PC-9 (cell line): ENCODE results near the gene TBC1D22A. TPM values are rescaled to one million over a fixed set of nuclear protein-coding genes. Genes with fewer than 3 reads are reported as not detected.

Experiments used
- BruUV-seq: library from RNA; stranded (reverse); fragments of 400-500 nt; replicated peaks from 2 replicates; lab custom pipeline; 2021; lab: Mats Ljungman, UMichigan
- CTCF ChIA-PET: fragments of 300-600 bp; sonication (Branson Sonifier 250); formaldehyde crosslinking; loops from one replicate; lab custom pipeline; 2022; ENCODE audit warnings: antibody characterized with exemption; lab: Charles Lee
- POLR2A ChIA-PET: fragments of 300-600 bp; sonication (Branson Sonifier 250); formaldehyde crosslinking; loops from one replicate; lab custom pipeline; 2022; ENCODE audit warnings: antibody characterized with exemption; ENCODE audit not compliant: unreplicated experiment; lab: Charles Lee
- DNase-seq, 2 experiments: peaks; one replicate each; pipeline versions ENCODE4 v3.0.0 to v3.0.0-alpha.2; 2015 to 2022; ENCODE audit warnings: mixed read lengths in 1 of 2
- H2AFZ ChIP-seq: fragments of 200-600 bp; sonication (generic); 2 replicates; pipeline ENCODE4 v1.8.1; 2017; ENCODE audit warnings: antibody characterized with exemption
- H3F3A ChIP-seq: fragments of 200-600 bp; sonication (generic); 2 replicates; pipeline ENCODE4 v1.8.1; 2017; ENCODE audit warnings: antibody characterized with exemption, mild to moderate bottlenecking, low read depth; ENCODE audit not compliant: insufficient read depth
- H3K27ac ChIP-seq: fragments of 200-600 bp; sonication (generic); 2 replicates; pipeline ENCODE4 v1.6.1; 2016; ENCODE audit warnings: mixed run types
- H3K27me3 ChIP-seq: fragments of 200-600 bp; sonication (generic); 2 replicates; pipeline ENCODE4 v1.6.1; 2016; ENCODE audit warnings: low read depth, mixed run types; ENCODE audit not compliant: insufficient read depth
- H3K36me3 ChIP-seq: fragments of 200-600 bp; sonication (generic); 2 replicates; pipeline ENCODE4 v1.6.1; 2016; ENCODE audit warnings: low read depth, mixed run types
- H3K4me1 ChIP-seq: fragments of 200-600 bp; sonication (generic); replicated peaks from 2 replicates; pipeline ENCODE4 v1.6.1; 2016; ENCODE audit warnings: mixed run types; ENCODE audit not compliant: insufficient read depth
- H3K4me2 ChIP-seq: fragments of 200-600 bp; sonication (generic); 2 replicates; pipeline ENCODE4 v1.6.1; 2017; ENCODE audit warnings: mixed run types
- H3K4me3 ChIP-seq: fragments of 200-600 bp; sonication (generic); 2 replicates; pipeline ENCODE4 v1.6.1; 2016; ENCODE audit warnings: mixed run types
- H3K79me2 ChIP-seq: fragments of 200-600 bp; sonication (generic); 2 replicates; pipeline ENCODE4 v1.6.1; 2017; ENCODE audit warnings: low read depth, mixed run types
- H3K9me2 ChIP-seq: fragments of 200-600 bp; sonication (generic); 2 replicates; pipeline ENCODE4 v1.8.1; 2017; ENCODE audit warnings: mild to moderate bottlenecking; ENCODE audit not compliant: insufficient read depth
- H3K9me3 ChIP-seq: fragments of 200-600 bp; sonication (generic); 2 replicates; pipeline ENCODE4 v1.8.1; 2016; ENCODE audit warnings: low read depth; ENCODE audit not compliant: insufficient read depth
- H4K20me1 ChIP-seq: fragments of 200-600 bp; sonication (generic); 2 replicates; pipeline ENCODE4 v1.8.1; 2017; ENCODE audit not compliant: insufficient read depth
- CTCF ChIP-seq: fragments of 200-600 bp; sonication (generic); conservative IDR thresholded peaks from 2 replicates; pipeline ENCODE4 v1.6.1; 2017; ENCODE audit warnings: mixed run types, antibody characterized with exemption, mild to moderate bottlenecking, moderate library complexity
- EZH2 ChIP-seq: fragments of 200-600 bp; sonication (generic); IDR thresholded peaks from 2 replicates; pipeline ENCODE4 v1.8.0; 2017; ENCODE audit warnings: antibody characterized with exemption, low read depth
- intact Hi-C: fragments of 100-400 bp; cut with micrococcal nuclease; formaldehyde crosslinking; loops from one replicate; pipeline ENCODE4 v1.10.0; 2022; ENCODE audit not compliant: unreplicated experiment
- total RNA-seq: library from RNA; stranded (reverse); gene quantifications from 2 replicates; pipeline ENCODE4 v1.2.3, GENCODE V29; 2021

TBC1D22A gene
- total RNA-seq, 1 experiment from 2014 or later, result 40.3 TPM

GRCh38 chr22:46947516-46948257 lies 185.2 kb downstream of the TBC1D22A start:
- no peak overlapping the region for H3K4me2 ChIP-seq
- no peak for DNase-seq
- peaks cover 25% of the 10 kb centered on the region for H4K20me1 ChIP-seq
- ChIA-PET POLR2A (no interaction called here), CTCF (no interaction called here)
- TF ChIP-seq EZH2 (no peak), CTCF (no peak)
- 0 out of 2 replicates have a peak, but pooled peaks cover 3% of the 10 kb centered on the region for H3K36me3 ChIP-seq
- no peaks in the 10 kb centered on the region for H3K9me3 ChIP-seq
- no peaks in the 10 kb centered on the region for H3K79me2 ChIP-seq
- intact Hi-C loops, result no loop called here
- no peaks in the 10 kb centered on the region for H3K27me3 ChIP-seq
- peaks cover 3% of the 10 kb centered on the region; the same call in 1 of the 2 replicates for H3F3A ChIP-seq
- no peaks in the 10 kb centered on the region for H3K4me1 ChIP-seq
- no peak overlapping the region for H3K4me3 ChIP-seq
- no peak overlapping the region for H2AFZ ChIP-seq
- no peaks in the 10 kb centered on the region for H3K9me2 ChIP-seq
- no TSS peak for BruUV-seq
- no peak overlapping the region for H3K27ac ChIP-seq

- no peak for DNase-seq
- BruUV-seq, result no TSS peak
- intact Hi-C loops, result no loop called here
- Histone ChIP-seq H3K36me3 (0 out of 2 replicates have a peak, but pooled peaks cover 3% of the 10 kb centered on the region), H3K9me2 (no peaks in the 10 kb centered on the region), H2AFZ (no peak overlapping the region), H3K4me3 (no peak overlapping the region), H3F3A (peaks cover 1% of the 10 kb centered on the region; the same call in 1 of the 2 replicates), H4K20me1 (peaks cover 25% of the 10 kb centered on the region), H3K27me3 (no peaks in the 10 kb centered on the region), H3K4me1 (no peaks in the 10 kb centered on the region), H3K9me3 (no peaks in the 10 kb centered on the region), H3K4me2 (no peak overlapping the region), H3K79me2 (no peaks in the 10 kb centered on the region), H3K27ac (no peak overlapping the region)
- ChIA-PET CTCF (no interaction called here), POLR2A (no interaction called here)
- no peak for TF ChIP-seq EZH2
- TF ChIP-seq CTCF, result no peak
Measured at GRCh38 chr22:46948411-46949144, 186.1 kb downstream of the TBC1D22A start.

GRCh38 chr22:46951350-46951749 lies 188.9 kb downstream of the TBC1D22A start:
- TF ChIP-seq EZH2 (no peak), CTCF (no peak)
- DNase-seq, result no peak
- BruUV-seq, result no TSS peak
- Histone ChIP-seq H3K36me3 (0 out of 2 replicates have a peak, but pooled peaks cover 3% of the 10 kb centered on the region), H3K9me2 (no peaks in the 10 kb centered on the region), H3K27ac (no peak overlapping the region), H3F3A (no peaks in the 10 kb centered on the region), H2AFZ (no peak overlapping the region), H4K20me1 (peaks cover 14% of the 10 kb centered on the region; the same call in 1 of the 2 replicates), H3K9me3 (no peaks in the 10 kb centered on the region), H3K4me3 (no peak overlapping the region), H3K79me2 (no peaks in the 10 kb centered on the region), H3K4me2 (no peak overlapping the region), H3K27me3 (no peaks in the 10 kb centered on the region), H3K4me1 (no peaks in the 10 kb centered on the region)
- intact Hi-C loops, result no loop called here
- CTCF ChIA-PET, result interaction anchor here (0.5 kb wide), 1 partner anchor 607 kb away, joined by 3 read pairs; no protein-coding TSS in a partner anchor
- POLR2A ChIA-PET, result no interaction called here
